MCF 10A (cell line): ENCODE measurements around the gene ADARB2. TPM values are rescaled to one million over a fixed set of nuclear protein-coding genes. Genes with fewer than 3 reads are reported as not detected.
A peak's percentile ranks its signal among the peaks of the same experiment; 100 is the strongest.

Experiments used
- BruUV-seq: library from RNA; stranded (reverse); fragments of 400-500 nt; replicated peaks from 2 replicates; lab custom pipeline; 2021; lab: Mats Ljungman, UMichigan
- CTCF ChIA-PET: fragments of 300-600 bp; sonication (Branson Sonifier 250); formaldehyde crosslinking; extraction: SDS; loops from one replicate; lab custom pipeline; 2021; ENCODE audit warnings: antibody characterized with exemption, inconsistent platforms; lab: Yijun Ruan, JAX
- POLR2A ChIA-PET: fragments of 300-600, 350-650 bp; sonication (Branson Sonifier 250); formaldehyde crosslinking; extraction: SDS; loops from one replicate; lab custom pipeline; 2020; ENCODE audit warnings: antibody characterized with exemption, inconsistent platforms; lab: Yijun Ruan, JAX
- DNase-seq: peaks from one replicate; pipeline ENCODE4 v3.0.0-alpha.2; 2018; ENCODE audit not compliant: unreplicated experiment
- H3K27ac Mint-ChIP-seq: one replicate; pipeline ENCODE4 v1.8.0; 2022; ENCODE audit warnings: mild to moderate bottlenecking, low read depth, mixed read lengths; ENCODE audit not compliant: unreplicated experiment
- H3K27me3 Mint-ChIP-seq: one replicate; pipeline ENCODE4 v1.8.0; 2022; ENCODE audit warnings: mixed read lengths; ENCODE audit not compliant: insufficient read depth, unreplicated experiment
- H3K36me3 Mint-ChIP-seq: one replicate; pipeline ENCODE4 v1.8.0; 2022; ENCODE audit warnings: mild to moderate bottlenecking, moderate library complexity, mixed read lengths; ENCODE audit not compliant: insufficient read depth, unreplicated experiment
- H3K4me1 Mint-ChIP-seq: one replicate; pipeline ENCODE4 v1.8.0; 2022; ENCODE audit warnings: mixed read lengths; ENCODE audit not compliant: insufficient read depth, unreplicated experiment
- H3K4me3 Mint-ChIP-seq: one replicate; pipeline ENCODE4 v1.8.0; 2022; ENCODE audit warnings: mild to moderate bottlenecking, moderate library complexity, mixed read lengths; ENCODE audit not compliant: unreplicated experiment
- H3K9me3 Mint-ChIP-seq: one replicate; pipeline ENCODE4 v1.8.0; 2022; ENCODE audit warnings: mixed read lengths; ENCODE audit not compliant: unreplicated experiment
- CTCF ChIP-seq: fragments of 200-600 bp; IDR thresholded peaks from one replicate; pipeline ENCODE4 v1.8.0; 2022; ENCODE audit warnings: antibody characterized with exemption, mild to moderate bottlenecking; ENCODE audit not compliant: unreplicated experiment
- intact Hi-C: fragments of 100-400 bp; cut with micrococcal nuclease; formaldehyde crosslinking; loops from 2 replicates; pipeline ENCODE4 v1.14.1; 2022
- total RNA-seq: library from RNA; stranded (reverse); gene quantifications from 2 replicates; pipeline ENCODE4 v1.2.3, GENCODE V29; 2022

The ADARB2 gene
- total RNA-seq, 1 experiment from 2014 or later, result 0.96 TPM

DNA sequence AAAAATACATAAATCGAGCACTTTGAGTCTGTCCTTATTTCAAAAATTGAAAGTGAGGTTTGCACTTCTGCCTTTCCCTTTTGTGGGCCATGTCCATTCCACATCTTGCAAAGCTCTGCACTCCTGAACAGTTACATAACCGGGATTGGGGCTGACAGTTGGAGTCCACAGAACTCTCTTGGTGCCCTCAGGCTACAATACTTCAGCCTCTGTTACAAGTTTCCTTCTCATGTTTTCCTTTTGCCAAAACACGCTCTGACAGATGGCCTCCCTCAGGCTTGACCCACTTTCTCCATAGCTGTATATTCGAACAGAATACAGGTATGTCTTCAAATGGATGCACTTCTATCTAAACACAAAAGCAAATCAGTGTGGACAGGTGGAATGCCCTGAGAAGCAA, 345.2 kb downstream of the ADARB2 start:
- CTCF ChIA-PET, result no interaction called here
- no peak overlapping the region for H3K4me3 Mint-ChIP-seq
- H3K36me3 Mint-ChIP-seq, result no peaks in the 10 kb centered on the region
- BruUV-seq, result no TSS peak
- no peaks in the 10 kb centered on the region for H3K4me1 Mint-ChIP-seq
- no peak for TF ChIP-seq CTCF
- intact Hi-C loops, result no loop called here
- POLR2A ChIA-PET, result no interaction called here
- H3K9me3 Mint-ChIP-seq, result no peaks in the 10 kb centered on the region
- H3K27ac Mint-ChIP-seq, result no peak overlapping the region
- H3K27me3 Mint-ChIP-seq, result peaks cover 11% of the 10 kb centered on the region
- DNase-seq, result peak; percentile 8

- ChIA-PET POLR2A (no interaction called here), CTCF (no interaction called here)
- H3K4me1 Mint-ChIP-seq, result no peaks in the 10 kb centered on the region
- TF ChIP-seq CTCF, result no peak
- BruUV-seq, result no TSS peak
- DNase-seq, result no peak
- peaks cover 15% of the 10 kb centered on the region for H3K27me3 Mint-ChIP-seq
- no peaks in the 10 kb centered on the region for H3K36me3 Mint-ChIP-seq
- no peak overlapping the region for H3K4me3 Mint-ChIP-seq
- peaks cover 12% of the 10 kb centered on the region for H3K9me3 Mint-ChIP-seq
- no peak overlapping the region for H3K27ac Mint-ChIP-seq
- intact Hi-C loops, result no loop called here
Observed at GRCh38 chr10:1390200-1390599, 347.1 kb downstream of the ADARB2 start.

GRCh38 chr10:1384026-1384425, 353.3 kb downstream of the ADARB2 start:
- intact Hi-C loops, result no loop called here
- Mint-ChIP-seq H3K27me3 (peaks cover 70% of the 10 kb centered on the region), H3K27ac (no peak overlapping the region), H3K4me1 (no peaks in the 10 kb centered on the region), H3K9me3 (peaks cover 12% of the 10 kb centered on the region), H3K4me3 (no peak overlapping the region), H3K36me3 (no peaks in the 10 kb centered on the region)
- POLR2A ChIA-PET, result no interaction called here
- DNase-seq, result no peak
- no peak for TF ChIP-seq CTCF
- CTCF ChIA-PET, result interaction anchor here (1.4 kb wide), 1 partner anchor 15 kb away, joined by 4 read pairs; no protein-coding TSS in a partner anchor
- BruUV-seq, result no TSS peak

DNA sequence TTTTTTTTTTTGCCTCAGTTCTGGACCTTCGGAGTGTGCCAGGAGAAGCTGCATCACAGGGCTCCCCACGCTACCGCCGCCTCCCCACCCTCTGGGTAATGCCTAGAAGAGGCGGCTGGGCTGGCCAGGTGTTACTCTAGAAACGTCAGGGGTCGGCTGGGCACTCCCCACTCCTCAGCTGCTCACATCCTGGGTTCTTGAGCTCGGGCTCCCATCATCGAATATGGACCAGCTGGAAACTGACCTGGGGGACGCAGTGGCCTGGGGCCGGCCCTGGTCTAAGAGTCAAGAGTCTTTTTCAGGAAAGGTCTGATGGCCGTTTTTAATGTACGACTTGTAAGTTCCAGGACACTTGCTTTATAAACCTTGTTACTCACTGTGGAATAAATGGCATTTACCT, 354.6 kb downstream of the ADARB2 start:
- DNase-seq, result no peak
- no peak overlapping the region for H3K27ac Mint-ChIP-seq
- intact Hi-C loops, result no loop called here
- H3K4me1 Mint-ChIP-seq, result no peaks in the 10 kb centered on the region
- POLR2A ChIA-PET, result no interaction called here
- H3K36me3 Mint-ChIP-seq, result no peaks in the 10 kb centered on the region
- CTCF ChIA-PET, result no interaction called here
- peaks cover 73% of the 10 kb centered on the region for H3K27me3 Mint-ChIP-seq
- no peak overlapping the region for H3K4me3 Mint-ChIP-seq
- no peak for TF ChIP-seq CTCF
- no TSS peak for BruUV-seq
- H3K9me3 Mint-ChIP-seq, result peaks cover 12% of the 10 kb centered on the region
